Fibroblast of skin of abdomen (primary cell): ENCODE measurements around the gene FHL1.

Source experiments
- DNase-seq: peaks from one replicate; pipeline ENCODE4 v3.0.0-alpha.2; 2013

Gene FHL1

GRCh38 chrX:136186023-136186413 is 38.7 kb downstream of the FHL1 start:
- DNase-seq = no peak

GRCh38 chrX:136189222-136189621 is 41.9 kb downstream of the FHL1 start:
- DNase-seq = no peak

- DNase-seq = no peak
Measured at GRCh38 chrX:136190038-136190713, 42.8 kb downstream of the FHL1 start.

GRCh38 chrX:136191171-136191570 is 43.8 kb downstream of the FHL1 start:
- DNase-seq = no peak

GRCh38 chrX:136192135-136192534 is 44.8 kb downstream of the FHL1 start:
- DNase-seq = no peak

- peak; percentile 67 for DNase-seq
Measured at GRCh38 chrX:136192839-136193414, 45.6 kb downstream of the FHL1 start.

DNA sequence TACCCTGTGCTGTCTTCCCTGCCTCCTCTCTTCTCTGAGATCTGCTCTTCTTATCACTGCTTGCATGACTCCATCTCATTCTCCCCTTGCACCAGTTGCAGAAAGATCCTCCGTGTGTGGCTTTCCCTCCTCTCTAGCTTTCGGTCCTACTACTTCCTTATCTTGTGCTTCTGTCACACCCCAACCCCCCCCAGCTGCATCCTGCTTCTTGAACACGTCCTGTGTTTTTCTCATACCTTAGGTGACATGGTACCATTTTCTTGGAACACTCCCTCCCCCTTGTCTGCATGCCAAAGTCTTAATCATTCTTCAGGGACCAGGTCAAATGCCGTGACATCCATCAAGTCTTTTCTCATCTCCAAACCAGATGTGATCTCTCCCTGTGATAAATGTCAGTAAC is 46.4 kb downstream of the FHL1 start:
- DNase-seq = no peak

DNA sequence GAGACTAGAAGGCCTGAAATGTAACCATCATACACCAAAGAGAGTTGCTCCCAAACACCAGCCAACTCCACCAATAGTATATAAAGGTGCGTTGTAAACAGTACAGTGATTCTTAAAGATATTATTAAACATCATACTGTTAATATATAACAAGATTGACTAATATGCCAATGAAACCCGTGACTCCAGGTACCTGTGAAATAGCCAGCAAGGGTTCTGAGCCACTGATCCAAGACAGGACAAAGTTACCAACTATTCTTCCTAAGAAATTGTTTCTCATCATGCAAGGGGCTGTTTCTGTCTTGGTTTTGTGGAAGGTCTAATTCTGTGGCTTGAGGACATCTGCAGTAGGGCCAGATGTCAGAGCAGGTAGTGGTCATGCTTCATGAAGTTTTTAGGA is 47.2 kb downstream of the FHL1 start:
- no peak for DNase-seq

- no peak for DNase-seq
Measured at GRCh38 chrX:136195247-136195646, 47.9 kb downstream of the FHL1 start.

DNA sequence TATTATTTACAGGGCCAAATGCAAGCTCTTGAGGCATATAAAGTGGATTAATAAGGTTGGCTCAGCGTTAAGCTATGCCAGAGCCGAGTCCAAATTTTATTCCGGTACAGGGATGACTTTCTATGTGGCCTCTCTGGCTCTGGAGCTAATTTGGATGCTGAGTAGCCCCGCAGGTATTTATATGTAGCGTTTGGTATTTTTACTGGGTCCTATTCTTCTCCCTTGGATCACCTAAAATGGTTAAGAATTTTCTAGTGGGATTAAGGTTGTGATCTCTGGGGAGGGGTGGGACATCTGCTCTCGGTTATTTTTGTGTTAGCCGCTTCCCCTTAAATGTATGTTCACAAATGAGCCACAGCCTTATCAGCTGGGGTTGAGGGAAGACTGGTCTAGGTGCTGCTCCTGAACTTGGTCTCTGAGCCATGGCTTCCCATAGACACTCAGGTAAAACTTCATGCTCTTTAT is 49.4 kb downstream of the FHL1 start:
- DNase-seq = peak; percentile 68

GRCh38 chrX:136198010-136198409 is 50.7 kb downstream of the FHL1 start:
- no peak for DNase-seq

DNA sequence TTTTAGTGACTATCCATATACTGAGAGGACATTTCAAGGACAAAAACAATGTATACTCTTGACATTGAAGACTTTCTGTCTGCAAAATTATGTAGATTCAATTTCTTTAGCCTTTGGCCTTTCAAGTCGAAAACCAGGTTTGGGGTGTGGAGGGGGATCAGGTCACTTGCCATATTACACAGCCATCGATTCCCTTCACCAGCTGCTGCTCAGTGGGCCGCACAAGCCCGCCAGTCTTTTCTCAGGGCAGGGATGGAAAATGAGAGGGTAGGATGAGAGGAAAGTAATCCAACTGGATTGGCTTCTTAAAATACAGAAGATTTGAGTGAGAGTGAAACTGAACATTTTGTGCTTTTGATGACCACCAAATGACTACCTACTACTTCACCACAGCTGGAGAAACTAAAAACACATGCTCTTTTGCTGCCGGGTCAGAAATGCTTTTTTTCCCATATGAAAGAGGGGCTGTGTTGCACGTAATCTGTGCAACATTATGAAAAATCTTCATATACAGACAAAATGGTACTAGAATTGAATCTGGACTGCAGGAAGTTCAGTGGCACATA is 51.4 kb downstream of the FHL1 start:
- no peak for DNase-seq

- peak; percentile 14 for DNase-seq
Measured at GRCh38 chrX:136199365-136199764, 52.0 kb downstream of the FHL1 start.

DNA sequence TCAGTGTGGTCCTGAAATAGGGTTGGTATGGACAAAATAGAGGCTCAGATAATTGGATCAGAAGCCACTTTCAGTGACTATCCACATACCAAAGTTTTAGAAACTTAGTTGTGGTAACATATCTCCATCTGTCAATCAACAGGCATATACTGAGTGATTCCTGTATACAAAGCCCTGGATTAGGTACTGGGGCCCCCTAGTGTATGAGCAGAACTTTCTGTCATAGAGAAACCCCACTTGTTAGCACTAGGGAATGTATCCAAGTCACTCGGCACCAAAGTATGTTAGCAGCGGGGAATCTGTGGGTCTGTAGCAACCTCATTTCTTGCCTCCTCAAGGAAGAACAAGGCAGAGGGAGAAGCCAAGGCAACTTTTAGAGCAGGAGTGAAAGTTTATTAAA is 53.1 kb downstream of the FHL1 start:
- DNase-seq = peak; percentile 48

DNA sequence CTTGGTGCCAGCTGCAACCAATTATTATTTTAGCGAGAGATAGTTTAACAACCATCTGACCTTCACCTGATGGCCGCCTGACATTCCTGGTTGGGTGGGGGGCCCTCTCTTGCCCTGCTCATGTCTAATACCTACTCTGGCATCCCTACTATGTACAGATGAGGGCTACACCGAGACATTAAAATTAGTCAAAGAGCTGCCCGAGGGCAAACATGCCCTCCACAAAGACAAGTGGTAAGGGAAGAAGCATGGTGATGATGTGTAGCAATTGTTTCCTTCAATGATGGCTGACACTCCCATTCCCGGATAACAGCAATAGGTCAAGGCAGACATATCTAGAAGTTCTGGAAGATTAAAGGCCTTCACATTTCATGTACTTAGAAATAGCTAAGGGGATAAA is 54.3 kb downstream of the FHL1 start:
- no peak for DNase-seq

- DNase-seq = peak; percentile 60
Measured at GRCh38 chrX:136202889-136203288, 55.6 kb downstream of the FHL1 start.

GRCh38 chrX:136203438-136203837 is 56.1 kb downstream of the FHL1 start:
- no peak for DNase-seq

GRCh38 chrX:136203951-136204350 is 56.6 kb downstream of the FHL1 start:
- DNase-seq = no peak

GRCh38 chrX:136204571-136204970 is 57.2 kb downstream of the FHL1 start:
- peak; percentile 25 for DNase-seq

DNA sequence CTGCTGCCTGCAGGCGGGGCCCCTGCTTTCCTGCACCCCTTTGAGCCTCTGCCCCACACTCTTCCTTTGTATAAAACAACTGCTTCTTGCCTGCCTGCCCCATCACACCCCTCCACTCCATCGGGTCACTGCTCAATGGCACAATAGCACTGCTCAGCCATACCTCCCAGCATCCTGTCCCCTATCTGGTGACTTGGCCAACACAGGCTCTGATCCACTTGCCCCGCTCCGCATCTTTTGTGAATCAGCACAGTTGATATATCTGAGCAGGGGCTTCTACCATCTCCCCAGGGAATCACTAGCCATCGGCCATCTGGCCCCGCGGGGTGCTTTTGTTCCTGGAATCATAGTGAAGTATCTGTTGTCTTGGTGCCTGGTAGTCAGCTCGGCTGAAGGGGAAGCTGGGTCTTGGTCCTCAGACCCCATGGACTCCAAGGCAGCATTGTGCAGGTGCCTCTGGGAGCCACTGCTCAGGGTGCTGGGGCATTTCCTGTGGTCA is 58.6 kb downstream of the FHL1 start:
- no peak for DNase-seq

DNA sequence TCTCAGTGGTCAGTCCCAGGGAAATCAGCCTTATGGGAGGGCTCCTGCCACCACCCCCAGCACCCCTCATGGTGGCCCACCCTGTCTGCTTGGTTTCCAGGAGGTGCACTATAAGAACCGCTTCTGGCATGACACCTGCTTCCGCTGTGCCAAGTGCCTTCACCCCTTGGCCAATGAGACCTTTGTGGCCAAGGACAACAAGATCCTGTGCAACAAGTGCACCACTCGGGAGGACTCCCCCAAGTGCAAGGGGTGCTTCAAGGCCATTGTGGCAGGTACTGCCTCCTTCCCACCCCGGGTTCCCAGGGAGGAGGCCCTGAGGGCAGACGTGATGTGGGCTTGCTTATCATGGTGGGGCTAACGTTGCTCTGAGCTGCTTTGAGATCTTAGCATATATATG is 59.6 kb downstream of the FHL1 start:
- DNase-seq = no peak

GRCh38 chrX:136207546-136207945 is 60.2 kb downstream of the FHL1 start:
- DNase-seq = no peak

GRCh38 chrX:136209016-136209738 is 61.8 kb downstream of the FHL1 start:
- DNase-seq = peak; percentile 44
